HG02678 (cell line): ENCODE data around the gene BEST1.
"Not testable (repeated sequence)": the region's sequence is repeated elsewhere in the genome, so short reads cannot be mapped to it uniquely, and the experiment has no call there.

Source experiments
- ATAC-seq: cut with Tn5 transposase; IDR thresholded peaks from one replicate; pipeline ENCODE4 v1.9.1; 2021; ENCODE audit warnings: mild to moderate bottlenecking, moderate library complexity; ENCODE audit not compliant: unreplicated experiment

BEST1 gene

DNA sequence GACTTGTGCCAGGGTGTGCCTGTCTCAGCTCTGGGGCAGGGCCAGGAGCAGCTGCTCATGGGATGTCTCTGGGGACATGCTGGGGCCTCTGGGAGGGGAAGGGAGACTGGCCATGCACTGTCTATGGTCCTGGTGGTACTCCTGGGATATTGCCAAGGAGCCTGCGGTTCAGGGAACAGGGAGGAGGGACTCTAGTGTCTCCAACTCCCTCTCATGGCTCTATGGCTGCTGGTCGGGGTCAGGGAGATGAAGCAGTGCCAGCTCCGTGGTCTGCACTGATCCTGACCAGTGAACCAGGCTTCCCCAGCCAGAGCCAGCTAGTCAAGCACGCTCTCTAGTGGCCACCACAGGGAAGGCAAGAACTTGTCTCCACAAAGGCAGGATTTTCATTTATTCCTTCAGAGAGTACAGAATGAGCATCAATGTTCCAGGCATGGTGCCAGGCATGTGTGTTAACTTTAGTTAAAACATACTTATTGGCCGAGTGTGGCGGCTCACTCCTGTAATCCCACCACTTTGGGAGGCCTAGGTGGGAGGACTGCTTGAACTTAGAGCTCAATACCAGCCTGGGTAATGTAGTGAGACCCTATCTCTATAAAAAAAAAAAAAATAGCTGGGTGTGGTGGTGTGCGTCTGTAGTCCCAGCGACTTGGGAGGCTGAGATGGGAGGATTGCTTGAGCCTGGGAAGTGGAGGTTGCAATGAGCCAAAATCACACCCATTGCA lies 2.5 kb upstream of the BEST1 start:
- no peak for ATAC-seq

DNA sequence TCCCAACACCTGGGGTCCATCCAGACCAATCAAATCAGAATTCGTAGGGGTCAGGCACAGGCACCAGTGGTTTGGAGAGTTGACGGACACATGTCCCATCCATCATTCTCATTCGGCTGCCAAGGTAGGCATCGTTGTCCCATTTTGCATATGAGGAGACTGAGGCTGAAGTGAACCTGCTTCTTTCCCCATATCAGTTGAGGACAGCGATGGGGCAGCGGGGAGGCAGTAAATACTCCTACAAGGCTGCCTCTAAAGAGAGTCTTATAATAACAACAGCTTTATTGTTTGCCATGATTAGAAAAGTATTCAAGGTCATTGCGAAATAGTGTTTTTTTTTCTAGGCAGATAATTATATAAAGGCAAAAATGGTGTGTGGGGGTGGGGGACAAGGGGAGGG lies 1.6 kb upstream of the BEST1 start:
- no peak for ATAC-seq

DNA sequence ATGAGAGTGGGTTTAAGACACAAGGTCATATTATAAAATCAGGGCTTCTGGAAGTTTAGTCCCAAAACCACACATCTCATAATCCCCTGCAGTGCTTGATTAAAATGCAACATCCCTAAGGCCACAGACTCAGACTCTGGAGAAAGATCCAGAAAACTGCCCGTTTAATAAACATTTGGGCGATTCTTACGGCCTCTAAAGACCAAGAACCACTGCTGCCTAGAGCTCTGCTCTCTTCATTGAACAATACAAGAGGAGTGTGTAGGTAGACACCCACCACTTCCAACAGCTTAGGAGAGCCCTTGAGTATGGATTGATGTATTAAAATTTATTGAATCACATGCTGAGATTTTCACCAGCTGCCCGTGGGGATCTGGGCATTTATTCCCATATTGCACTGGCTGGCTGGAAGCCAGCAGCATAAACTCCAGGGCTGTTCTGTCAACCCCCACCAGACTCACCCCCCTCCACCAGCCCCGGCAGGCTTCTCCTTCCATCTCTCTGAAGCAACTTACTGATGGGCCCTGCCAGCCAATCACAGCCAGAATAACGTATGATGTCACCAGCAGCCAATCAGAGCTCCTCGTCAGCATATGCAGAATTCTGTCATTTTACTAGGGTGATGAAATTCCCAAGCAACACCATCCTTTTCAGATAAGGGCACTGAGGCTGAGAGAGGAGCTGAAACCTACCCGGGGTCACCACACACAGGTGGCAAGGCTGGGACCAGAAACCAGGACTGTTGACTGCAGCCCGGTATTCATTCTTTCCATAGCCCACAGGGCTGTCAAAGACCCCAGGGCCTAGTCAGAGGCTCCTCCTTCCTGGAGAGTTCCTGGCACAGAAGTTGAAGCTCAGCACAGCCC lies 749 bp upstream of the BEST1 start:
- ATAC-seq, result no peak

DNA sequence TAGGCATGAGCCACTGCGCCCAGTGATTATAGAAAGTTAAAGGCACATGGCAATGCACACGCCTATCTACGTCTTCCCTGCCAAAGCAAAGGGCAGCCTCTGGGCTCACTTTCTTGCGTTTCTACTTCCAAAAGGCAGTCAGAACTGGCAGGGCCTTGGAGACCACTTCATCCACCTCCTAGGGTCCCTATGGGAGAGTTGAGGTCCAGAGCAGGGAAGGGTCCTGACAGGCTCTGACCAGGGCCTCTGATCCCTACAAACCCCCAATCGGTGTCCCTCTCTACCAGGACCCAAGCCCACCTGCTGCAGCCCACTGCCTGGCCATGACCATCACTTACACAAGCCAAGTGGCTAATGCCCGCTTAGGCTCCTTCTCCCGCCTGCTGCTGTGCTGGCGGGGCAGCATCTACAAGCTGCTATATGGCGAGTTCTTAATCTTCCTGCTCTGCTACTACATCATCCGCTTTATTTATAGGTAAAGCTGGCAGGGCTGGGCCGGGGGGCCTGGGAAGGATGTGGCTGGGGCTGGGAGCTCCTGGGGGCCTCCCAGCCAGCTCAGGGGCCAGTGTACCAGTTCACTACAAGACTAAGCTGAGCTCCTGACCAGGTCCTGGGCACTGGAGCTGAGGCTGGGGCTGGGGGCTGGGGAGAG lies 1.5 kb downstream of the BEST1 start:
- ATAC-seq, result no peak

DNA sequence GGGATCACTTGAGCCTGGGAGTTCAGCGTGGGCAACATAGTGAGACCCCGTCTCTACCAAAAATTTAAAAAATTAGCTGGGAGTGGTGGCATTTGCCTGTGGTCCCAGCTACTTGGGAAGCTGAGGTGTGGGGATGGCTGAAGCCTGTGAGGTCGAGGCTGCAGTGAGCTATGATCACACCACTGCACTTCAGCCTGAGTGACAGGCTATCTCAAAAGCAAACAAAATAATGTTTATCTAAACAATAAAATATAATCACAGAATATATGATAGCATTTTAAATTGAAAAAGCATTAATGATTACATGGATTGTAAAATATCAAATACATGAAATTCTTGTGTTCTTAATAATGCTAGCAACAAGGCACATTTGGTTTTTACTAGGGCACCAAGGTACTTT lies 2.7 kb downstream of the BEST1 start:
- ATAC-seq, result no peak

DNA sequence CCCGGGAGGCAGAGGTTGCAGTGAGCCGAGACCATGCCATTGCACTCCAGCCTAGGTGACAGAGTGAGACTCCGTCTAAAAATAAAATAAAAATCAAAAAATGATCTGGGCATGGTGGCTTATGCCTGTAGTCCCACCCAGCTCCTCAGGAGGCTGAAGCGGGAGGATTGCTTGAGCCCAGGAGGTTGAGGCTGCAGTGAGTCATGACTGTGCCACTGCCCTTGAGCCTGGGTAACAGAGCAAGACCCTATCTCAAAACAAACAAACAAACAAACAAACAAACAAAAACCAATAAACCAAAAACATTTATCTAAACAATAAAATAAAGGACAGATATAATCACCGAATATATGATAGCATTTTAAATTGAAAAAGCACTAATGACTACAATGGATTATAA lies 3.5 kb downstream of the BEST1 start:
- ATAC-seq, result not testable (repeated sequence)

DNA sequence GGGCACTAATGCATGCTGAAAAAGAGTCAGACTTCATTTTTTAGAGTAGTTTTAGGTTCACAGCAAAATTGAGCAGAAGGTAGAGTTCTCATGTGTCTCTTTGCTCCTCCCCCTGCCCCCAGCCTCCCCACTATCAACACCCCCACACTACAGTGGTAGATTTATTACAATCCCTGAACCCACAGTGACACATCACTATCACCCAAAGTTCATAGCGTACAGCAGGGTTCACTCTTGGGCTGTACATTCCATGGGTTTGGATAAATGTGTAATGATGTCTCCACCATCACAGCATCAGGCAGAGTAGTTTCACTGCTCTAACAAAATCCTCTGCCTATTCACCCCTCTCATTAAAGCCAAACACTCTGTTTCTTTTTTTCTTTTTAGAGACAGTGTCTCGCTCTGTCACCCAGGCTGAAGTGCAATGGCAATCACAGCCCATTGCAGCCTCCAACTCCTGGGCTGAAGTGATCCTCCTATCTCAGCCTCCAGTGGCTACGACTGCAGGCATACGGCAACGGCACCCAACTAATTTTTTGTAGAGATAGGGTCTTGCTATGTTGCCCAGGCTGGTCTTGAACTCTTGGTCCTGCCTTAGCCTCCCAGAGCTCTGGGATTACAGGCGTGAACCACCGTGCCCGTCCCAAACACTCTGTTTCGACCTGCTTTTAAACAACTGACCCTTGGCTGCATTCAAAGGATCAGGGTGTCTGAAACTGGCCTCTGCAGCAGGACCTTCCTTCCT lies 4.1 kb downstream of the BEST1 start:
- ATAC-seq, result no peak

DNA sequence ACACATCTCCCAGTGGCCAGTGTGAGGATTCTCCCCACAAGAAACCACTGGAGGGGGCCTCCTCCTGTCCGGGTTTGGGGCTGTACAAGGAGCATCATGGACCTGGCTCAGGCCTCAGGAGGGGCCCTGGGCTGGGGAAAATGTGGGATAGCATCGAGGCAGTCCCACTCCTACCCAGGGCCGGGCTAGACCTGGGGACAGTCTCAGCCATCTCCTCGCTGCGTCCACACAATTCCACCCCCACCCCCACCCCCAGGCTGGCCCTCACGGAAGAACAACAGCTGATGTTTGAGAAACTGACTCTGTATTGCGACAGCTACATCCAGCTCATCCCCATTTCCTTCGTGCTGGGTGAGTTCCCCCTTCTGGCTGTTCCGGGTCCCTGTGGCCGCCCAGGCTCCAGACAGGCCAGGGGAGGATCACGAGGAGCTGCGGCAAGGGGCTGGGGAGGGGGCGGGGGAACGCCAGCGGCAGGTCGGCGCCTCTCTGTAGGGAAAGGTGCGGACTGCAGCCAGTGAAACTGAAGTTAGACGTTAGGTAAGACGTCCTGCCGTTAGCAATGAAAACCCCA lies 4.8 kb downstream of the BEST1 start:
- no peak for ATAC-seq

DNA sequence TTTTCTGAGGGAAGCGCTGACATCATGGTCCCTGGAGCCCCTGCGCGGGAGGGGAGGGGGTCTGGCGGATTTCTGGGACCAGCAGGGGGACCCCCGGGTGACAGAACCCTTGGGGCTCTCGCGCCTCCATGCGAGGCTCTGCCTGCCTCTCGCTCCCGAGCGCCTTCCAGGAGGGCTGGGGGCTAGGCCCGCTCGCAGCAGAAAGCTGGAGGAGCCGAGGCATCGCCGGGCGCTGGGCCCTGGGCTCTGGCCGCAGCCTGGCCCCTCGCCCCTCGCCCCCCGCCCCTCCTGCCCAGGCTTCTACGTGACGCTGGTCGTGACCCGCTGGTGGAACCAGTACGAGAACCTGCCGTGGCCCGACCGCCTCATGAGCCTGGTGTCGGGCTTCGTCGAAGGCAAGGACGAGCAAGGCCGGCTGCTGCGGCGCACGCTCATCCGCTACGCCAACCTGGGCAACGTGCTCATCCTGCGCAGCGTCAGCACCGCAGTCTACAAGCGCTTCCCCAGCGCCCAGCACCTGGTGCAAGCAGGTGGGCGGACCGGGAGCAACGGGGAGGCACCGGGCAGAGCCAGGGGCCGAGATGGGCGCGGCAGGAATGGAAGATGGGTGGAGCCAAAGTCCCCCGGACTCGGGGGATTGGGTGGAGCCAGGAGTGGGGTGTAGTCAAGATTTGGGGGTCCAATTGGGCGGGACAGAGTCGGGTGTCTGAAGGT lies 5.4 kb downstream of the BEST1 start:
- ATAC-seq, result no peak

DNA sequence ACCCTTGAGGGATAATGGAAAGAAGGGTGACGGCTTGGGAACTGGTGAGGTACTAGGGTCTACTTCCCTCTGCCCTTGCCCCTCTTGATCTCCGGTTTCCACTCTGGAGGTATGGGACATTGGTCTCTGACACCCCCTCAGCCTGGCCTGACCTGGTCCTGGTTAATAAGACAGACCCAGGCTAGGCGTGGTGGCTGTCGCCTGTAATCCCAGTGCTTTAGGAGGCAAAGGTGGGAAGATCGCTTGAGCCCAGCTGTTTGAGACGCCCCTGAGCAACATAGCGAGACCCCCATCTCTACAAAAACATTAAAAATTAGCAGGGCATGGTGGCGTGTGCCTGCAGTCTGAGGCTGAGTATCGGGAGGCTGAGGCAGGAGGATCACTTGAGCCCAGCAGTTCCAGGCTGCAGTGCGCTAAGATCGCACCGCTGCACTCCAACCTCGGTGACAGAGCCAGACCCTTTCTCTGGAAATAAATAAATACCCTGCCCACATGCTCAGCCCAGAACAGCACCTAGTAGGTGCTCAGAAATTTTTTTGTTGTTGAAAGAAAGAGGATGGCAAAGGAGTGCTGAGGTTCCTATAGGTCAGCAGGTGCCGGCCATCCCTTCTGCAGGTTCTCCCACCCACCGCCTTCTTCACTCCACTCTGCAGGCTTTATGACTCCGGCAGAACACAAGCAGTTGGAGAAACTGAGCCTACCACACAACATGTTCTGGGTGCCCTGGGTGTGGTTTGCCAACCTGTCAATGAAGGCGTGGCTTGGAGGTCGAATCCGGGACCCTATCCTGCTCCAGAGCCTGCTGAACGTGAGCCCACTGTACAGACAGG lies 6.3 kb downstream of the BEST1 start:
- no peak for ATAC-seq

DNA sequence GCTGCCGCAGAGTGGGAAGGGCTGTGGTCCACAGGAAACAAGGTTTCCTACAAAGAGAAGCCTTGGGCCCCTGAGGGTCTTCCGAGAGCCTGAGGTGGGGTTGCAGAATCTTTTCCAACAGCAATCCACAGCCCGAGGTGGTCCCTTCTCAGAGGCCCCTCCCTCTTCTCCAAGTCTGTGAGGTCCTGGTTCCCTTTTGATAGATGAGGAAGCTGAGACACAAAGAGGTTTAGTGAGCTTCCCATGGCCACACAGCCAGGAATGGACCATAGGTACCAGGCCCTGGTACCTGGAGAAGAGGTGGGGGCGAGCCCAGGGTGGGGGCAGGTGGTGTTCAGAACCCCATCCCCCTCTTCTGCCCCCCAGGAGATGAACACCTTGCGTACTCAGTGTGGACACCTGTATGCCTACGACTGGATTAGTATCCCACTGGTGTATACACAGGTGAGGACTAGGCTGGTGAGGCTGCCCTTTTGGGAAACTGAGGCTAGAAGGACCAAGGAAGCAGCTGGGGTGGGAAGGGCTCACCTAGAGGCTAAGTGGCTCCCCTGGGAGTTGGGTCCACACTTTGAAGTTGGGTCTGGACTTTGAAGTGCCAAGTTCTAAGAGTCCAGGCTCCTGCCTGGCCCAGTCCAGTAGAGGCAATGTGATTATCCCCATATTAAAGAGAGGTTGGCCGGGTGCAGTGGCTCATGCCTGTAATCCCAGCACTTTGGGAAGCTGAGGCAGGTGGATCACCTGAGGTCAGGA lies 7.0 kb downstream of the BEST1 start:
- ATAC-seq, result no peak

DNA sequence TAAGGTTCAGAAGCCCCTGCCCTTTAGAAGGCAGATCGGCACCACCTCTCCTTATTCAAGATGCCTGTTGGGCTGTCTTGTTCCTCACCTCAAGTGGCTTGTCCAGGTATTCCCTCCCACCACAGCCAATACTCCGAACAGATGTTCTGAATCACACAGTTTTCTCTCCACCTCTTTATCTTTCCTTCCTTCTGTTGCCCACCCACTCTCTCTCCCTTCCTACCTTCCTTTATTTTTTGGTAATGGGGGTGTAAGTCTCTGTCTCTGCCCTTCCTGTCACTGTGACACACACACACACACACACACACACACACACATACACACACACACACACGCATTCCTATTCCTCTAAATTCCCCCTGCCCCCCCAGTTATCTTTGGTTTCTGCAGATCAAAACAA lies 8.4 kb downstream of the BEST1 start:
- no peak for ATAC-seq

DNA sequence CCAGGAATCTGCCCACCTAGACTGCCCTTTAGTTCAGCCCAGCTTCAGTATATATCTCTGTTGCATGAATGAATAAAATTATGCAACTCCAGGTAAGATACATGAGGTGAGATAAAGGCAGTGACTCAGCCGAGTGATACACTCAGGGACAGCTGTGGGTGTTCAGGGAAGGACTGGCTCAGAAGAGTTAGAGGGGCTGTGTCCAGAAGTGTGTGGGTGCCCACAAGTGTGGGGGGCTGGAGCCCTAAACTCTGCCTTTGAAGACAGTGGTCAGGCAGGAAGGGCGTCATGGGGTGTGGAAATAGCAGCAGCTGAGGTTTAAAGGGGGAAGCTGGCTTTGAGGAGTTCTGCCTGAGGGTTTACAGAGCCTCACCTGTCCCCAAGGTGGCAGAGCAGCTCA lies 9.0 kb downstream of the BEST1 start:
- ATAC-seq, result no peak

DNA sequence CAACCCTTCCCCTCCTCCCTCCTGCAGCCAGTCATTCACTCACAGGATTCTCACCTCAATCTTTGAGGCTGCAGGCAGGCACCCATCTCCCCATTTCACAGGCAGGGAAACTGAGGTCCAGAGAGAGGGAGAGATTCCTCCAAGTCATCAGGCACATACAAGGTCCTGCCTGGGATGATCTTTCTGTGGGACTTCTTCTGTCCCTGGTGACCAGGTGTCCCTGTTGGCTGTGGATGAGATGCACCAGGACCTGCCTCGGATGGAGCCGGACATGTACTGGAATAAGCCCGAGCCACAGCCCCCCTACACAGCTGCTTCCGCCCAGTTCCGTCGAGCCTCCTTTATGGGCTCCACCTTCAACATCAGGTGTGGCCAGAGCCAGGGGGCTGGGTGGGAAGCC lies 9.5 kb downstream of the BEST1 start:
- ATAC-seq, result no peak

DNA sequence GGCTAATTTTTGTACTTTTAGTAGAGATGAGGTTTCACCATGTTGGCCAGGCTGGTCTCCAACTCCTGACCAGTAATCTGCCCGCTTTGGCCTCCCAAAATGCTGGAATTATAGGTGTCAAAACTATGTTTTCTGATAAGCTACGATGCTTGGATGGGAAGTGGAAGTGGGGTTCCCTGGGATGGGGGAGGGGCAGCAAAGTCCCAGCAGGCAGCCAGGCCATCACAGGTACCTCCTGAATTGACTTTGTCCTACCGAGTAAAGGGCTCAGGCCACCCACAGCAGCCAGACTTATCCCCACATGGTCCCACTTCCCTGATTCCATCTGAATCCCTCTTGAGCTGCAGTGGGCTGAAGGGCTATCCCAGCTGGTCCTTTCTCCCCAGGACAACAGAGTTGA lies 10.4 kb downstream of the BEST1 start:
- ATAC-seq, result no peak

DNA sequence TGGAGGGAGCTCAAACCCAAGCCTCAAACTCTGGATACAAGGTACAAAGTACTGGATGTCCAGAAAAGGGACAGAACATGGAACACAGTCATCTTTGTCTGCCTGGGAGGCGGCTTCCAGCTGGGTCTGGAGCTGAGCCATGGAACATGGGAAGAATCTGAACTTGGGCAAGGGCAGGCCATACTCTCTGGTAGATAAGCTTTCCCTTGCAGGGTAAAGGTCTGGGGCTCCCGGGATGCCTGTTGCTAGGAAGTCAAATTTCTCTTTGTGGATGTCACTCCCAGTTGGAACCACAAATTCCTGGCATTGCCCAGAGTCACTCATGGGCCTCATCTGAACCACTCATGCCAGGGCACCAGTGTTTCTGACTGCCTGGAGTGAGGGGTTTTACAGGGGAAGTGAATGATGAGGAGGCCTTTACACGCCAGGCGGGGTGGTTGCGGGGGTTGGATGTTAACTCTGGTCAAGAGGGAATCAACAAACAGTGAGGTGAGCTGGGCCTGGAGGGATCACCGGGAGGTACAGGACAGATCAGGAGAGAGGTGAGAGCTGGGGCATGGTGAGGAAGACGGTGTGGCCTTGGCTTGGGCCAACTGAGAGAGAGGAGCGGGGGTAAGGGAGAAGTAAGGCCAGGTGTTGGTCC lies 11.5 kb downstream of the BEST1 start:
- no peak for ATAC-seq

DNA sequence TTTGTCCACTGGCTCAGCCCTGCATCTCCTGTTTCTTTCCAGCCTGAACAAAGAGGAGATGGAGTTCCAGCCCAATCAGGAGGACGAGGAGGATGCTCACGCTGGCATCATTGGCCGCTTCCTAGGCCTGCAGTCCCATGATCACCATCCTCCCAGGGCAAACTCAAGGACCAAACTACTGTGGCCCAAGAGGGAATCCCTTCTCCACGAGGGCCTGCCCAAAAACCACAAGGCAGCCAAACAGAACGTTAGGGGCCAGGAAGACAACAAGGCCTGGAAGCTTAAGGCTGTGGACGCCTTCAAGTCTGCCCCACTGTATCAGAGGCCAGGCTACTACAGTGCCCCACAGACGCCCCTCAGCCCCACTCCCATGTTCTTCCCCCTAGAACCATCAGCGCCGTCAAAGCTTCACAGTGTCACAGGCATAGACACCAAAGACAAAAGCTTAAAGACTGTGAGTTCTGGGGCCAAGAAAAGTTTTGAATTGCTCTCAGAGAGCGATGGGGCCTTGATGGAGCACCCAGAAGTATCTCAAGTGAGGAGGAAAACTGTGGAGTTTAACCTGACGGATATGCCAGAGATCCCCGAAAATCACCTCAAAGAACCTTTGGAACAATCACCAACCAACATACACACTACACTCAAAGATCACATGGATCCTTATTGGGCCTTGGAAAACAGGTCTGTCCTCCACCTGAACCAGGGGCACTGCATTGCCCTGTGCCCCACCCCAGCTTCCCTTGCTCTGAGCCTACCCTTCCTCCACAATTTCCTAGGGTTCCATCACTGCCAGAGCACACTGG lies 12.3 kb downstream of the BEST1 start:
- no peak for ATAC-seq

DNA sequence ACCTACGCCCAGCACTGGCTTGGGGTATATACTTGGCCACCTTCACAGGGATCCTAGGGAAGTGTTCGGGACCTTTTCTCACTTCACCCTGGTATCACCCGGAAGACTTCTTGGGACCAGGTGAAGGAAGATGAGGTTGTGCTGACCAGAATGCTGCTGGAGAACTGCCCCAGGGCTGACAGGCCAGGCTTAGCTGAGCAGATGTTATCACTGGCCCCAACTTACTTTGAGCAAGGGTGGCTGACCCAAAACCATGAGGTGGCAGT lies 12.8 kb downstream of the BEST1 start:
- ATAC-seq, result no peak
